A549 (cell line): ENCODE results near the gene ULK1.

Experiments used
- CBX8 ChIP-seq: fragments of 200-600 bp; sonication (generic); IDR thresholded peaks from 2 replicates; pipeline ENCODE4 v1.6.1; 2016
- CEBPB ChIP-seq, 2 experiments: fragments of >200 bp in 1 of 2; sonication (Bioruptor Twin) in 1 of 2; formaldehyde crosslinking in 1 of 2; IDR thresholded peaks; 2 replicates each; pipeline ENCODE4 v1.6.1; 2012 to 2016
- CTCF ChIP-seq: fragments of >200 bp; sonication (Bioruptor Twin); formaldehyde crosslinking; IDR thresholded peaks from 3 replicates; pipeline ENCODE4 v1.5.1; 2016
- ELK1 ChIP-seq: fragments of 150-350 bp; IDR thresholded peaks from 2 replicates; pipeline ENCODE4 v1.6.1; 2014; ENCODE audit warnings: low read depth, mild to moderate bottlenecking, low read length
- FOSL2 ChIP-seq, 2 experiments: fragments of 450-650 bp in 1 of 2; fragments of >200 bp in 1 of 2; sonication (Bioruptor Twin) in 1 of 2; formaldehyde crosslinking; IDR thresholded peaks; 2 replicates each; pipeline versions ENCODE4 v1.5.0 to v1.6.1; 2016 to 2020; ENCODE audit warnings: mild to moderate bottlenecking in 1 of 2, moderate library complexity in 1 of 2
- JUN ChIP-seq, 2 experiments: fragments of >200 bp; sonication (Bioruptor Twin); formaldehyde crosslinking; IDR thresholded peaks; 2 replicates in 1 of 2; 3 replicates in 1 of 2; pipeline ENCODE4 v1.6.1; 2016 to 2017
- JUNB ChIP-seq: fragments of >200 bp; sonication (Bioruptor Twin); formaldehyde crosslinking; IDR thresholded peaks from 2 replicates; pipeline ENCODE4 v1.6.1; 2016
- POLR2A ChIP-seq: IDR thresholded peaks from 2 replicates; pipeline ENCODE4 v1.6.1; 2012; ENCODE audit warnings: mild to moderate bottlenecking, low read length
- RCOR1 ChIP-seq: fragments of 150-350 bp; IDR thresholded peaks from 2 replicates; pipeline ENCODE4 v1.6.1; 2014; ENCODE audit warnings: antibody characterized with exemption, low read length, low read depth
- ZSCAN20 ChIP-seq: fragments of 250-450 bp; sonication (Bioruptor Pico); IDR thresholded peaks from 2 replicates; pipeline ENCODE4 v1.8.0; 2022; ENCODE audit warnings: mild to moderate bottlenecking, moderate library complexity

- no peak for TF ChIP-seq CTCF
- no peak for TF ChIP-seq CEBPB (IDR thresholded peaks at IDR 0.05)
- no peak for TF ChIP-seq ZSCAN20 (CRISPR knock-in tag)
- no peak for TF ChIP-seq POLR2A
- TF ChIP-seq FOSL2 (IDR thresholded peaks at IDR 0.05), result no peak
- no peak for TF ChIP-seq FOSL2 (CRISPR knock-in tag; IDR thresholded peaks at IDR 0.05)
- TF ChIP-seq ELK1, result no peak
- no peak for TF ChIP-seq RCOR1
- no peak for TF ChIP-seq JUNB
- TF ChIP-seq JUN (IDR thresholded peaks at IDR 0.05), result no peak
- no peak for TF ChIP-seq CBX8
These were observed 3.5 kb downstream of the ULK1 start for GRCh38 chr12:131897875-131898274.
